Prostate gland (tissue), 2 donors: Measurements from ENCODE around the gene C10orf53. TPM values are rescaled to one million over a fixed set of nuclear protein-coding genes. Genes with fewer than 3 reads are reported as not detected.

ENCODE experiments used
- DNase-seq: peaks from one replicate; pipeline ENCODE4 v3.0.0-alpha.2; 2019; ENCODE audit warnings: low spot score
- H3K27ac ChIP-seq, 2 donors: fragments of 200-600 bp; sonication (generic); 2 replicates each; pipeline ENCODE4 v1.5.1; 2017 to 2019
- H3K27me3 ChIP-seq: fragments of 200-600 bp; sonication (generic); replicated peaks from 2 replicates; pipeline ENCODE4 v1.5.1; 2019; ENCODE audit not compliant: insufficient read depth
- H3K36me3 ChIP-seq, 2 donors: fragments of 200-600 bp; sonication (generic); 1 replicate in 1 of 2; 2 replicates in 1 of 2; pipeline versions ENCODE4 v1.5.1 to v1.8.1; 2017 to 2019
- H3K4me1 ChIP-seq: fragments of 200-600 bp; sonication (generic); replicated peaks from 2 replicates; pipeline ENCODE4 v1.5.1; 2019
- H3K4me3 ChIP-seq, 2 donors: fragments of 200-600 bp; sonication (generic); 2 replicates each; pipeline ENCODE4 v1.5.1; 2017 to 2019
- H3K9me3 ChIP-seq: fragments of 200-600 bp; sonication (generic); 2 replicates; pipeline ENCODE4 v1.5.1; 2017
- CTCF ChIP-seq, 4 experiments: fragments of 200-600 bp in 2 of 4; fragments of 450-650 bp in 2 of 4; sonication (generic) in 2 of 4; IDR thresholded peaks; 1 replicate in 3 of 4; 2 replicates in 1 of 4; pipeline ENCODE4 v1.5.1; 2016 to 2019; ENCODE audit warnings: antibody characterized with exemption in 4 of 4, mild to moderate bottlenecking in 2 of 4, moderate library complexity in 2 of 4
- POLR2A ChIP-seq: fragments of 450-650 bp; IDR thresholded peaks from one replicate; pipeline ENCODE4 v1.6.1; 2016; ENCODE audit warnings: antibody characterized with exemption, mild to moderate bottlenecking
- POLR2AphosphoS5 ChIP-seq: sonication (generic); formaldehyde crosslinking; IDR thresholded peaks from one replicate; pipeline ENCODE4 v1.6.1; 2017; ENCODE audit warnings: antibody characterized with exemption
- WGBS: methylation state at CpG from one replicate; pipeline ENCODE4 v1.1.5; 2018; 5-methylcytosine and 5-hydroxymethylcytosine counted together
- intact Hi-C: fragments of 100-400 bp; cut with DNase I; formaldehyde crosslinking; loops from one replicate; pipeline ENCODE4 v1.14.2; 2022
- total RNA-seq, 2 donors: library from RNA; depleted of rRNA; stranded (reverse); fragments of >200 nt; gene quantifications; one replicate each; pipeline ENCODE4 v1.1.0, GENCODE V29; 2016

The C10orf53 gene
- total RNA-seq, 2 donors from 2014 or later = 1.5 TPM; not detected in 1

DNA sequence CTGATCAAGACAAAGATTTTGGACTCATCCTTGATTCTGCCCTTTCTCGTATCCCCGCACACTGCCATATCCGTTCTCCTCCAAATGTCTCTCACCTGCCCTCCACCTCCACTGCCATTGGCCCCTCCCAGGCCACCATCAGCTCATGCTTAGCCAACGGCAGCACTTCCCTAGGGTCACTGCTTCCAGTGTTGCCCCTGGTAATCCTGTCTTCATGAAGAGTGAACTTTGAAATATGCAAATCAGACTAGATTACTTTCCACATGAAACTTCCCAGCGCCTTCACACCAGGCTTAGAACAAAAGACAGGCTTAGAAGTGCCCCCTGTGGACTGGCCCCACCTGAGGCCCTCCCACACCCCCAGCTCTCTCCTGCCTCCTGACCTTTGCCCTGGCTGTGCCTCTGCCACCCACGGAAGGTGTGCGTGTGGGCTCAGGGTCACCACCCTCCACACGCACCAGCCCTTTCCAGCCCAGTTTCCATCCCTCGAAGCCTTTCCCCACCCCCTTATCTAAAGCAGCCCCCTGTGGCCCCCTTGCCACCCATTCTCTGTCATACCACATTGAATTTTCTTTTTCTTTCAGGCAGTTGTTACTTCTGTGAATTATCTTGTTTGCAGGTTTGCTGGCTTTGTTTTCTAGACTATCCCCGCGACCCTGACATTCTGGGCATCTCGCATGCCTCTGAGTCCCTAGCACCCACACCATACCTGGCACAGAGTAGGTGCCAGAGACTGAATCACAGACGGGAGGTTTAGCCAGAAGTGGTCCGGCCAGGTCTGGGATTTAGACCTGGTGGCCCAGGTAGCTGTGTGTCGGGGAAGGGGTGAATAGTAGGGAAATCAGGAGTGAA is 26.8 kb upstream of the C10orf53 start:
- H3K4me3 ChIP-seq = no peak overlapping the region
- no peaks in the 10 kb centered on the region for H3K27me3 ChIP-seq
- no peak for DNase-seq
- no peak for TF ChIP-seq POLR2A
- no peak for TF ChIP-seq POLR2AphosphoS5
- TF ChIP-seq CTCF (IDR thresholded peaks at IDR 0.05) = no peak
- intact Hi-C loops = no loop called here
- H3K36me3 ChIP-seq = no peaks in the 10 kb centered on the region
- H3K27ac ChIP-seq = no peak overlapping the region
- WGBS = 80% methylated on average over 15 of the region's 15 CpGs
- no peaks in the 10 kb centered on the region for H3K4me1 ChIP-seq
- no peaks in the 10 kb centered on the region for H3K9me3 ChIP-seq

DNA sequence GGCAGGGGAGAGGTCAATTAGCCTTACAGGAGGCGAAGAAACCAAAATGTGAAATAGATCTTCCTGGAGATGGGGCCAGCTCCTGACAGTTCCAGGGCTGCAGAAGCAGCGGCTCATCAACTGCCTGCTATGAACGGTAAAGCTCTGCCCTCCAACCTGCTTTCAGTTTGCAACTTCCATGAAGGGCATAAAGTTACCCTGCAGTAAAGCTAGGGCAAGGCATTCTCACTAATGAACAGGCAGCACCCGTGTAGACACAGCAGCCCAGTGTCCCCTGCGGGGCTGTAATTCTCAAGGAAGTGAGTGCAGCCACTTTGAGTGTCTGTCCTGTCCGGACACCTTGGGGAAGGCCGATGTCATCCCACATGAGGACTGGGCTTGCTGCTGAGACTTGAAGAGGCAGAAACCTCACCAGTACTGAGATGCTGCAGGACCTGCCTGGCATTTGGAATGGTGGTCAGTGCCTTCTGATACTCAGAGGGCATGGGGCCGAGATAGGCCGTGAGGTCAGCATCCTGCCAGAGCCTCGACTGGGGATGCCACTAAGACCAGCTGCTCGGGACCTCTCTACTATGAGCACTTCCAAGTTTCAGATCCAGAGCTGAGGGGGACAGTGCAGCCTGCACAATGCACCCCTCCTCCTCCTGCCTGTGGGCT is 26.1 kb upstream of the C10orf53 start:
- H3K9me3 ChIP-seq = no peaks in the 10 kb centered on the region
- no peak for TF ChIP-seq POLR2A
- TF ChIP-seq CTCF (IDR thresholded peaks at IDR 0.05) = no peak
- TF ChIP-seq POLR2AphosphoS5 = no peak
- H3K27me3 ChIP-seq = no peaks in the 10 kb centered on the region
- intact Hi-C loops = no loop called here
- no peaks in the 10 kb centered on the region for H3K36me3 ChIP-seq
- no peak for DNase-seq
- H3K27ac ChIP-seq = no peak overlapping the region
- H3K4me1 ChIP-seq = no peaks in the 10 kb centered on the region
- 72% methylated on average over 11 of the region's 11 CpGs for WGBS
- H3K4me3 ChIP-seq = no peak overlapping the region

DNA sequence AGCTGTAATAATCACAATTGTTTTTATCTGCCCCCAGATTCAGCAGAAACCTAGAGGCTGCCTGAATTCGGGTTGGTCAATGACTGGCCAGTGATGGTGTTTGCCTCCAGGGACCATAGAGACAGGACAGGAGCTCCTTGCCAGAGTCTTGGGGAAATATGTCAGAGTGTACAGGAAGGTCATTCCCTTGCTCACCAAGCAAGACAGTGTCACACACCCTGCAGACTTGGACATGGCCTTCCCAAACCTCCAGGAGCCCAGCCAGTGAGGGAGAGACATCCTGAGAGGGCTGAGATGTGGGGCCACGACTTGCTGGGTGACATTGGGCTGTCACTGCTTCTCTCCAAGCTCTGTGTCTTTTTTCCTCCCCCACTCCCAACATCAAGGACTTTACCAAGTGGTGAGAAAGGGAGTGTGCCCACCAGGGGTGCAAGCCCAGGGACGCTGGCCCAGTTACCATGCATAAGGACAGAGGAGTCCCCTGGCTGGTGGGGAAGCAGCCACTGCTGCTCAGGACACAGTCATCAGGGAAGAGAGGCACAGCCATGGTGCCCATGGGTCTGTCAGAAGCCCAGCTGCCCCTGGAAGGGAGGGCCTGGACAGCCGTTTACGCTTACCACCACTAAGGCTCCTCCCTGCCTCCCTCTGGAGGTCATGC is 25.3 kb upstream of the C10orf53 start:
- WGBS = 54% methylated on average over 5 of the region's 5 CpGs
- Histone ChIP-seq H3K27ac (no peak overlapping the region), H3K36me3 (no peaks in the 10 kb centered on the region), H3K4me3 (no peak overlapping the region), H3K27me3 (no peaks in the 10 kb centered on the region), H3K4me1 (no peaks in the 10 kb centered on the region), H3K9me3 (no peaks in the 10 kb centered on the region)
- no peak for DNase-seq
- intact Hi-C loops = no loop called here
- no peak for TF ChIP-seq POLR2A
- TF ChIP-seq POLR2AphosphoS5 = no peak
- TF ChIP-seq CTCF (IDR thresholded peaks at IDR 0.05) = no peak

- Histone ChIP-seq H3K4me3 (no peak overlapping the region), H3K9me3 (no peaks in the 10 kb centered on the region), H3K36me3 (no peaks in the 10 kb centered on the region), H3K27me3 (no peaks in the 10 kb centered on the region), H3K27ac (no peak overlapping the region), H3K4me1 (no peaks in the 10 kb centered on the region)
- WGBS = 87% methylated on average over 18 of the region's 18 CpGs
- intact Hi-C loops = no loop called here
- no peak for DNase-seq
- no peak for TF ChIP-seq POLR2A
- TF ChIP-seq POLR2AphosphoS5 = no peak
- TF ChIP-seq CTCF (IDR thresholded peaks at IDR 0.05) = no peak
Measured at GRCh38 chr10:49655099-49655498, 24.4 kb upstream of the C10orf53 start.
